Sigmoid colon (tissue), 4 donors: ENCODE measurements around the gene NCF2.

Experiments used
- CTCF ChIP-seq, 4 experiments: fragments of 450-650 bp in 3 of 4; fragments of 200-600 bp in 1 of 4; IDR thresholded peaks; one replicate each; pipeline ENCODE4 v1.5.1; 2016 to 2019; ENCODE audit warnings: antibody characterized with exemption in 4 of 4, mild to moderate bottlenecking in 3 of 4, moderate library complexity in 2 of 4
- EP300 ChIP-seq, 4 donors: sonication (generic); formaldehyde crosslinking; IDR thresholded peaks; one replicate each; pipeline ENCODE4 v1.6.1; 2017; ENCODE audit warnings: antibody characterized with exemption in 4 of 4

GRCh38 chr1:183609313-183609712, 19.1 kb upstream of the NCF2 start:
- TF ChIP-seq CTCF (IDR thresholded peaks at IDR 0.05): peak; percentile 28 to 77 (median 48)
- TF ChIP-seq EP300 (IDR thresholded peaks at IDR 0.05): no peak
